Measurements from ENCODE around the gene CHID1. TPM values are rescaled to one million over a fixed set of nuclear protein-coding genes. Genes with fewer than 3 reads are reported as not detected.

CHID1 gene
- total RNA-seq, 1 experiment from 2014 or later = 38.5 TPM

DNA sequence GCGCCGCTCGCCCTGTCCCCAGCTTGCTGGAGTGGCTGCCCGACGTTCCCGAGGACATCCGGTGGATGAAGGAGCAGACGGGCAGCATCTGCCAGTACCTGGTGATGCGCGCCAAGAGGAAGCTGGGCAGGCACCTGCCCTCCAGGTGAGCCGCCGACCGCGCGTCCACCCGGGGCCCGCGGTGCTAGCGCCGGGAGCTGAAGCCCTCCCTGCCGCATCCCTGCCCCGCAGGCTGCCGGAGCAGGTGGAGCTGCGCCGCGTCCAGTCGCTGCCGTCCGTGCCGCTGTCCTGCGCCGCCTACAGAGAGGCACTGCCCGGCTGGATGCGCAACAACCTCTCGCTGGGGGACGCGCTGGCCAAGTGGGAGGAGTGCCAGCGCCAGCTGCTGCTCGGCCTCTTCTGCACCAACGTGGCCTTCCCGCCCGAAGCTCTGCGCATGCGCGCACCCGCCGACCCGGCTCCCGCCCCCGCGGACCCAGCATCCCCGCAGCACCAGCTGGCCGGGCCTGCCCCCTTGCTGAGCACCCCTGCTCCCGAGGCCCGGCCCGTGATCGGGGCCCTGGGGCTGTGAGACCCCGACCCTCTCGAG is 86.2 kb downstream of the CHID1 start:
- no peak for DNase-seq (ENCODE audit: low read depth)

DNA sequence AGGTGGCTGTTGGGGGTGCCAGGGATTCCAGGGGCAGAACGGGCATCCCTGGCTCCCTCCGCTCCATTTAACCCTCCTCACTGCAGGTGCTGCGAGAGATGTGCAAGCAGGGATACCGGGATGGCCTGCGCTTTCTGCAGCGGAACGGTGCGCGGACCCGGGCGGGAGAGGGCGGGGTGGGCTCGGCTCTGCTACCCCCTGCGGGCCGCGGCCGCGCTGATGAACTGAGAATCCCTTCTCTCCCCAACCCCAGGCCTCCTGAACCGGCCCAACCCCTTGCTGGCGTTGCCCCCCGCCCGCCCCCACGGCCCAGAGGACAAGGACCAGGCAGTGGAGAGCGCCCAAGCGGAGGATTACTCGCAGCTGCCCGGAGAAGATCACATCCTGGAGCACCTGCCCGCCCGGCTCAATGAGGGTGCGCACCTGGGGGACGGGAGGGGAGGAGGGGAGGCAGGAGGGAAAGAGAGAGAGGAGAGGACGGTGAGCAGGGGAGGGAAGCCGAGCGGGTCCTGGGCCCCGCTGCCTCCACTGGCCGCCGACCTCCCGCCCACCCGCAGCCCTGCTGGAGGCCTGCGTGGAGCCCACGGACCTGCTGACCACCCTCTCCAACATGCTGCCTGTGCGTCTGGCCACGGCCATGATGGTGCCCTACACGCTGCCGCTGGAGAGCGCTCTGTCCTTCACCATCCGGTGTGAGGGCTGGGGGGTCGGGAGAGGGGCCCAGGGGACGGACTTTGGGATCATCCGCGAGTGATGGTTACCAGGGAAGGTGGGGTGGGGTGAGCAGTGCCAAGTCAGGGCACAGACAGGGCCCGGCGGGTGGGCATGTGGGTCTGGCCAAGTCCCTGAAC is 86.9 kb downstream of the CHID1 start:
- DNase-seq (ENCODE audit: low read depth) = no peak

DNA sequence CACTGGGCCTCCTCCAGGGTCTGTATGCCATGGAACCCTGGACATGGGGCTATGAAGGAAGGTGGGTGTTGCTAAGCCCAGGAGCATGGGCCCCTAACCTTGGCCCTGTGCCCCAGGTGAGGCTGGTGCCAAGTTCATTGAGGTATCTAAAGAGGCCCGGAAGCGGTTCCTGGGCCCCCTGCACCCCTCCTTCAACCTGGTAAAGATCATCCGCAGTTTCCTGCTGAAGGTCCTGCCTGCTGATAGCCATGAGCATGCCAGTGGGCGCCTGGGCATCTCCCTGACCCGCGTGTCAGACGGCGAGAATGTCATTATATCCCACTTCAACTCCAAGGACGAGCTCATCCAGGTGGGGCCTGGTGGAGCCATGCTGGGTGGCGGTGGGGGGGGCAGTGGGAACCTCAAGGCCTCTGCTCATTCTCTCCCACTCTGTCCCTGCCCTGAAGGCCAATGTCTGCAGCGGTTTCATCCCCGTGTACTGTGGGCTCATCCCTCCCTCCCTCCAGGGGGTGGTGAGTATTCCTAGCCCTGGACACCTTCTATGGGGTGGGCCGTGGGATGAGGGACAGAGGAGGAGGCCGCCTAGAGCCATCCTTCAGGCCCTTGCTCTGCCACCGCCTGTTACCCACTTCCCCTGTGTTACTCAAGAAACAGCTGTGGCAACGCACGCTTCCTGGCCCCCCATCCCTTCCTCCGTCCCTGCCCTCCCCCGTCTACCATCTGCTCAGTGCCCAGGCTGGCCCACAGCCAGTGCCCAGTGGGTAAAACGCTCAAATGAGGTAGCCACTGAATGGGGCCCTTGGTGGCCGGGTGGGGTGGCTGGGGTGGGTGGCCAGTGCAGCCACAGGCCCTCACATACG is 88.9 kb downstream of the CHID1 start:
- DNase-seq (ENCODE audit: low read depth) = no peak

DNA sequence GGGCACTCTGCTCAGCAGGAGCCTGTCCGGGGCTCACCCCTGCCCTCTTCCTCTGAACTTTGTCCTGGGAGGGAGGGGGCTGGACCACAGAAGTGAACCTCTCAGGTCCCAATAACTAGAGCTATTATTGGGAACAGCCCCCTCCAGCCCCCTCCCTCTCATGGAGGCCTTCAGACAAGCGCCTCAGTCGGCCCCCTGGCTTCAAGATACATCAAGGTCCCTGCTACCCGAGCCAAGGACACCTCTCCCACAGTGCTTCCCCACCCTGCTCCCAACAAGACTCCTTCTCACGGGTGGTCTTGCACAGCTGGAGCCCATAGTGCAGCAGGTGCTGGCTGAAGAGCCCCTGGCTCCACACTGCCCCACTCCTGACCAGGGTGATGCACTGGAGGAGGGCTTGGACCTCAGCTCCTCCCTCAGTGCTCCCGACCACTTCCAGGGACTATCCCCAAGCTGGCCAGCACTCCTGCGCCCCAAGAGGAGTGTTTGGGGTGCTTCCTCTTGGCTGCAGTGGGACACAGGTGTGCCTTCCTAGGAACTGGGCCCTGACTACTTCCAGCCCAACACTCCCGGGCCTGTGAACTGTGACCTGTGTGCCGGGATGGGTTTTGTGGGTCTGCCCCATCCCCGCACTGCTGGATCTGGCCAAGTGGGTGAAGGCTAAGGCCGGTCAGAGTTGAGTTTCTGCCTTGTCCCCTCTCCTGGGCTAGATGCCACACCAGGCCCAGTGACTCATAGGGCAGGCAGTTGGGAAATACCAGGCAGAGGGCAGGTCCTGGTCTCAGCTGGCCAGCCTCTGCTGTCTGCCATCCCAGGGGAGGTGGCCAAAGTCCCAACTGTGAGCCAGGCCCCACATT is 89.7 kb downstream of the CHID1 start:
- DNase-seq (ENCODE audit: low read depth) = peak; percentile 65

DNA sequence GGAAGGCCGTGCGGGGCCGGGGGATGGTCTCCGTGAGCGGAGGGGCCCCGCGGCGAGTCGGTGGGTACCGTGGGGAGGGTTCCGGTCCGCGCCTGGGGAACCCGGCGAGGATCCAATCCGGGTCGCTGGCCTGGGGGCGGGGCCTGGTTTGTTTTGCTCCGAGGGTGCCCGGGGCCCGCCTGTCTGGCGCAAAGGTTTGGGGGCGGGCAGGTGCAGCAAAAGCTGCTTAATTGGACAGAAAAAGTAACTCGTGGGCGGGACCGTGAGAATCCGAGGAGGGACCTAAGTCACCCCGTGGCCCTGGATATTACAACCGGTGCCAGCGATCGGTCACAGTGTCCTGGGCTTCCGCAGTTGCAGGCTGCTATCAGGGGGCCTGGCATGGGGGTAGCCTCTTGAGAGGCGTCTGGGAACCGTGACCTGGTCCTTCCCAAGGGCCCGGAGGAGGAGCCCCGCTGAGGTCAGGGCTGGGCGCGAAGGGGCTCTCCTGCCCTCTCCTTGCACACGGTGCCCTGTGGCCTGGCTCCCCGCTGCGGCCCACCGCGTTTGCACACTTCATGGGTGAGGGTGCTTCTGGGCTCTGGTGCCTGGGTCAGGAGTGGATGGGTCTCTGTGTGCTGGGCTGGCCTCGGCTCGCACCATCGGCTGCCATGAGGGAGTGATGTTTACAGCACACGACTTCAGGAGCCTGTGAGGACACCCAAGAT is 90.5 kb downstream of the CHID1 start:
- DNase-seq (ENCODE audit: low read depth) = peak; percentile 83

DNA sequence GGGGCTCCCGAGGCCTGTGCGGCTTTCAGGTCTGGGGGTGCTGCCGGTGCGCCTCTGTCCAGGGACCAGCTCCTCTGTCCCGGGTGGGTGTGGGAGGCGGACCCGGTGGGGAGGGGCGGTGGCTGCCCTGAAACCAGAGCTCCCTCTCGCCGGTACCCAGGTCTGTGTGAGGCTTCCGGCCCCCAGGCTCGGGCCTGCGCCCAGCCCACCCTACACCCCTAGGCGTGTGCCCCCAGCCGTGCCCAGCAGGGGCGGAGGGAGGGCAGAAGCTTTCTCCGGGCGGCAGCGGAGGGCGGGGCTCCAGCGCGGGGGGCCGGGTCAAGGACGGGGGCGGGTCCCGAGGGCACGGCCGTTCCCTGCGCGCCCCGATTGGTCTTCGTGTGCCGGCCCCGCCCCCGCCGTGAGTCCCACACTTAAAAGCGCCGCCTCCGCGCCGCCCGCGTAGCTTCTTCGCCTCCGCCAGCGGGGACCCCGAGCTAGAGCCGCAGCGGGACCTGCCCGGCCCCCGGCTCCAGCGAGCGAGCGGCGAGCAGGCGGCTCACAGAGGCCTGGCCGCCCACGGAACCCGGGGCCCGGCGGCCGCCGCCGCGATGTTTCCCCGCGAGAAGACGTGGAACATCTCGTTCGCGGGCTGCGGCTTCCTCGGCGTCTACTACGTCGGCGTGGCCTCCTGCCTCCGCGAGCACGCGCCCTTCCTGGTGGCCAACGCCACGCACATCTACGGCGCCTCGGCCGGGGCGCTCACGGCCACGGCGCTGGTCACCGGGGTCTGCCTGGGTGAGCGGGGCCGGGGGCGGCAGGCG is 91.3 kb downstream of the CHID1 start:
- DNase-seq (ENCODE audit: low read depth) = peak; percentile 93

DNA sequence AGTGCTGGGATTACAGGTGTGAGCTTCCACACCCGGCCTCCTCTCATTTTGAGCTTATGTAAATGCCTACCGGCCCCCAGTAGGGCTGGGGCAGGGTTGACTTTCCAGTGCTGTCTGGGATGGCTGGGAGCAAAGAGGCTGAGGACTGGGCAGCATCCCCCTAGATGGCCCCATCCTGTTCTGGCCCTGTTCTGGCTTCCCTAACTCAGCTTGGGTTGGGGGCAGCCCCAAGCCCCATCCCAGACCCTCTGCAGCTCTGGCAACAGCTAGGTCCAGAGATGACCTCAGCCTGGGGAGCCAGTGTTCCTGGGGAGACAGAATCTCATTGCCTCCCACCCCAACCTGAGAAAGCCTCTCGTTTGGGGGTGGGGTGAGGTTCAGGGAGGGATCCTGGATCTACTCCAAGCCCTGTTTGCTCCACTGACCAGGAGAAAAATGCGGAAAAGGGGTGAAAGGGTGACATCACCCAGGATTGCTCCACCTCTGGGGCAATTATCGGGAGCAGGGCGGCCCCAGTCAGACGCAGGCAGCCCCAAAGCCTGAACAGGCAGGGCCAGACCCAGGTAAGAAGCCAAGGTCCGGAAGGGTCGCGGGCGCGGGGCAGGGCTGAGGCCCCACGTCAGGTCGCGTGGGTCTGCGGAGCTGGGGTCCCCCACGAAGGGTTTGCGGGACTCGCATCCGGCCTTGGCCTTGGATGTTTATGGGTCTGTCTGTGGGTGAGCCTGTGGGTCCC is 92.0 kb downstream of the CHID1 start, which contains the start of gene PNPLA2:
TSS of gene PNPLA2 (plus strand) at position 519 of the 733 bp plus-strand sequence. CDS start 805 bp downstream, outside the sequence.
- DNase-seq (ENCODE audit: low read depth) = peak; percentile 55

Other genes with a start within 250 kb of the CHID1 start
- 21.7 and 25.5 TPM in 2 replicates for gene DEAF1, start 215.6 kb downstream of the CHID1 start, total RNA-seq (2014; rRNA removed; shearing (Covaris generic))
- 7.5 and 15.8 TPM in 2 replicates for gene TMEM80, start 215.0 kb downstream of the CHID1 start, total RNA-seq (2014; rRNA removed; shearing (Covaris generic))
- 1.8 and 5.4 TPM in 2 replicates for gene EPS8L2, start 204.6 kb downstream of the CHID1 start, total RNA-seq (2014; rRNA removed; shearing (Covaris generic))
- 319 and 455 TPM in 2 replicates for gene TALDO1, start 163.3 kb downstream of the CHID1 start, total RNA-seq (2014; rRNA removed; shearing (Covaris generic))
- gene GATD1, start 133.3 kb downstream of the CHID1 start, total RNA-seq (2014; rRNA removed; shearing (Covaris generic)) = 17.3 and 18.4 TPM in 2 replicates
- 0.51 and 1.2 TPM in 2 replicates for gene CEND1, start 120.7 kb downstream of the CHID1 start, total RNA-seq (2014; rRNA removed; shearing (Covaris generic))
- 11.8 and 14.1 TPM in 2 replicates for gene SLC25A22, start 112.5 kb downstream of the CHID1 start, total RNA-seq (2014; rRNA removed; shearing (Covaris generic))
- 3.5 and 10.4 TPM in 2 replicates for gene PIDD1, start 105.6 kb downstream of the CHID1 start, total RNA-seq (2014; rRNA removed; shearing (Covaris generic))
- gene RPLP2, start 100.8 kb downstream of the CHID1 start, total RNA-seq (2014; rRNA removed; shearing (Covaris generic)) = 693 and 756 TPM in 2 replicates
- 10.9 and 24.2 TPM in 2 replicates for gene PNPLA2, start 91.9 kb downstream of the CHID1 start, total RNA-seq (2014; rRNA removed; shearing (Covaris generic))
- 5.3 and 9.0 TPM in 2 replicates for gene CRACR2B, start 82.9 kb downstream of the CHID1 start, total RNA-seq (2014; rRNA removed; shearing (Covaris generic))
- gene CD151, start 77.9 kb downstream of the CHID1 start, total RNA-seq (2014; rRNA removed; shearing (Covaris generic)) = 246 and 253 TPM in 2 replicates
- gene POLR2L, start 68.3 kb downstream of the CHID1 start, total RNA-seq (2014; rRNA removed; shearing (Covaris generic)) = 75.7 and 113 TPM in 2 replicates
- 29.3 and 37.3 TPM in 2 replicates for gene TSPAN4, start 68.0 kb downstream of the CHID1 start, total RNA-seq (2014; rRNA removed; shearing (Covaris generic))
- gene AP2A2, start 15.1 kb upstream of the CHID1 start, total RNA-seq (2014; rRNA removed; shearing (Covaris generic)) = 14.3 and 15.8 TPM in 2 replicates
- gene MUC6, start 125.9 kb upstream of the CHID1 start, total RNA-seq (2014; rRNA removed; shearing (Covaris generic)) = not detected in 2 replicates
- gene MUC2, start 164.1 kb upstream of the CHID1 start, total RNA-seq (2014; rRNA removed; shearing (Covaris generic)) = not detected in 2 replicates
- not detected in 2 replicates for gene MUC5AC, start 247.1 kb upstream of the CHID1 start, total RNA-seq (2014; rRNA removed; shearing (Covaris generic))

Measured in Daoy (cell line).